ENCODE data around the gene INPP5F. TPM values are rescaled to one million over a fixed set of nuclear protein-coding genes. Genes with fewer than 3 reads are reported as not detected.

INPP5F gene
- total RNA-seq, 2 donors from 2014 or later, result 3.6 to 7.8 TPM

DNA sequence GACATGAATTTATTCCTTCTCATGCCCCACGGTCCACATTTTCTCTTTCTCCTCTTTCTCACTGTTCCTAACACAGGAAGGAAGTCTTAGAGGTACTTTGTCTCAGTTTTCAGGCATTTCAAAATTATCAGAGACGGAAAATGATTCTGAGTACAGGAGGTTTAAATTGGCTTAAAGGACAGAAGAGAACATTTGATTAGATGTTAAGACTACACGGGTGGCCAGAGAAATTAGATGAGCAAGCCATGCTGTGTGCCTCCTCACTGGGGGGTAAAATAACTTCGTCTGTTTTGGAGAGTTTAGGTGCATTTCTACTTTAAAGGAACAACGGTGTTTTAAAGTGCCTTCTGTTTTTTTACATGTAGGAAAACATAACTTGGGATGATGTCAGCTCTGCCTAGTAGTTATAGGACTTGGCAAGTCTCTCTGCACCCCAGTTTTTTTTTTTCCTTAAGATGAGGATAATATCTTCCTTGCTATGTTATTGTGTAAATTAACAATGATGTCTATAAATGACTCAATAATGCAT, 79.9 kb downstream of the INPP5F start:
- Histone ChIP-seq H3K36me3 (replicated peaks in 1 of 2; ENCODE audit: insufficient read depth in 1 of 2, low read depth in 2 of 2) (no peaks in the 10 kb centered on the region), H3K27me3 (no peaks in the 10 kb centered on the region), H3K27ac (no peak overlapping the region), H3K4me3 (no peak overlapping the region), H3K4me1 (no peaks in the 10 kb centered on the region), H3K9me3 (no peaks in the 10 kb centered on the region)
- DNase-seq, result no peak
- intact Hi-C loops (cut with DNase I), result no loop called here
- 73 to 79% methylated on average over 5 of the region's 5 CpGs for WGBS, 2 donors
- no peak for TF ChIP-seq POLR2A (IDR thresholded peaks at IDR 0.05)
- no peak for ATAC-seq

DNA sequence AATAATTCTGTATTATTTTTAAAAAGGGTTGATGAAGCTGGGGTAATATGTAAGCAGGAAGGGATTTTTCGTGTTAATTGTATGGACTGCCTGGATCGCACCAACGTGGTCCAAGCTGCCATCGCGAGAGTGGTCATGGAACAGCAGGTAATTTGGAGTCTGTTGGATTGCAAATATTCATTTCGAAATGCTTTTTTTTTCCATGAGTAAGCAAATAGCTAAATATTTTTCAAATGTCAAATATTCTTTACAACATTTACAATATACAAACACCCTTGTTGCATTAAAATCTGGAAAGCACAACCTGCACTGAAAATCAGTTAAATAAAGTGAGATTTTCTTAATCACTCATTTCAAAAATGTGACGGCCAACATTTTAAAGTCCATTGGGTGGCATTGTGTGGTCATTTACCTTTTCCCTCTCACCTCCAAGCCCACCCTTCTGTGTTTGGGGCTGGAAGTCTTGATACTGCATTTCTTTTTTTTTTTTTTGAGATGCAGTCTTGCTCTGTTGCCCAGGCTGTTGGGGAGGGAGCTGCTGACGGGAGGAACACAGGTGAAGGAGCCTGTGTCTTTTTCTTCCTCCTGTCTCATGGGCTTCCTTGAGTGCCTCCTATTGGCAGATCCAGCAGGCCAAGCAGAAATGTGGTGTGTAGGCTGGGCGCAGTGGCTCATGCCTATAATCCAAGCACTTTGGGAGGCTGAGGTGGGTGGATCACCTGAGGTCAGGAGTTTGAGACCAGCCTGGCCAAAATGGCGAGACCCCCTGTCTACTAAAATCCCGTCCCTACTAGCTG, 80.7 kb downstream of the INPP5F start:
- TF ChIP-seq POLR2A (IDR thresholded peaks at IDR 0.05), result no peak
- TF ChIP-seq, protein P1, sequence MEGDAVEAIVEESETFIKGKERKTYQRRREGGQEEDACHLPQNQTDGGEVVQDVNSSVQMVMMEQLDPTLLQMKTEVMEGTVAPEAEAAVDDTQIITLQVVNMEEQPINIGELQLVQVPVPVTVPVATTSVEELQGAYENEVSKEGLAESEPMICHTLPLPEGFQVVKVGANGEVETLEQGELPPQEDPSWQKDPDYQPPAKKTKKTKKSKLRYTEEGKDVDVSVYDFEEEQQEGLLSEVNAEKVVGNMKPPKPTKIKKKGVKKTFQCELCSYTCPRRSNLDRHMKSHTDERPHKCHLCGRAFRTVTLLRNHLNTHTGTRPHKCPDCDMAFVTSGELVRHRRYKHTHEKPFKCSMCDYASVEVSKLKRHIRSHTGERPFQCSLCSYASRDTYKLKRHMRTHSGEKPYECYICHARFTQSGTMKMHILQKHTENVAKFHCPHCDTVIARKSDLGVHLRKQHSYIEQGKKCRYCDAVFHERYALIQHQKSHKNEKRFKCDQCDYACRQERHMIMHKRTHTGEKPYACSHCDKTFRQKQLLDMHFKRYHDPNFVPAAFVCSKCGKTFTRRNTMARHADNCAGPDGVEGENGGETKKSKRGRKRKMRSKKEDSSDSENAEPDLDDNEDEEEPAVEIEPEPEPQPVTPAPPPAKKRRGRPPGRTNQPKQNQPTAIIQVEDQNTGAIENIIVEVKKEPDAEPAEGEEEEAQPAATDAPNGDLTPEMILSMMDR (IDR thresholded peaks at IDR 0.05), result no peak
- Histone ChIP-seq H3K4me1 (no peaks in the 10 kb centered on the region), H3K27me3 (no peaks in the 10 kb centered on the region), H3K4me3 (no peak overlapping the region), H3K36me3 (replicated peaks in 1 of 2; ENCODE audit: insufficient read depth in 1 of 2, low read depth in 2 of 2) (no peaks in the 10 kb centered on the region), H3K27ac (no peak overlapping the region), H3K9me3 (no peaks in the 10 kb centered on the region)
- intact Hi-C loops (cut with DNase I), result no loop called here
- ATAC-seq, result no peak
- 94 to 96% methylated on average over 11 of the region's 11 CpGs for WGBS, 2 donors
- no peak for DNase-seq

DNA sequence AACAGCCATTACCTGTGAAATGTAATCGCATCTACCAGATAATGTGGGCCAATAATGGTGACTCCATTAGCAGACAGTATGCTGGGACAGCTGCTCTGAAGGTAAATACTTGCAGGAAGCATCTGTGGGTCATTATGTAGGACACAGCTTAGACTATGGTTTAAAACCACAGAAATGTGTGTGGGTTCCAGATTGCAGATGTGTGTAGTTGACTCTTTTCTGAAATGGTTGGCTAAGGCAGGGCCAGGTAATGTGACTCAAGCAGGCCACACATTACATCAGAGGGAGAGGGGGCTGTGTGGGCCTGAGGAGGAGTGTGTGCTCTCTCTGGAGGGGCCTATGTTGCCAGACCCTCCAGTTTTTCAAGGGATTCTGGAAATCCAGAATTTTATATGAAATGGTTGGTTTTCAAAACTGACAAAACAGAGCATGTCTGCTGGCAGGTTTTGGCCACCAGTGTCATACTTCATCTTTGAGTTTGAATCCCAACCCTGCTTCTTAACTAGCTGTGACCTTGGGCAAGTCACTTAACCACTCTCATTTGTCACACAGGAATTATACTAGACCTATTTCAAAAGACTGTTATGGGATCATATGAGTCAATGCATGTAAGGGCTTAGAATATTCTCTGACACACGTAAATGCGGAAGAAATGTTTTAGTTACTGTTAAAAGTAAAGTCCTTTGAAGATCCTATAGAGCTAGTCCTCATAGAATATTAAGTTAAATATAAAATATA, 82.3 kb downstream of the INPP5F start:
- intact Hi-C loops (cut with DNase I), result no loop called here
- H3K36me3 ChIP-seq (replicated peaks in 1 of 2; ENCODE audit: insufficient read depth in 1 of 2, low read depth in 2 of 2), result no peaks in the 10 kb centered on the region
- ATAC-seq (no peak), DNase-seq (no peak)
- no peaks in the 10 kb centered on the region for H3K27me3 ChIP-seq
- H3K27ac ChIP-seq, result no peak overlapping the region
- no peak overlapping the region for H3K4me3 ChIP-seq
- H3K4me1 ChIP-seq, result peaks cover 6% of the 10 kb centered on the region
- no peaks in the 10 kb centered on the region for H3K9me3 ChIP-seq
- TF ChIP-seq, protein P1 (IDR thresholded peaks at IDR 0.05), result no peak
- TF ChIP-seq POLR2A (IDR thresholded peaks at IDR 0.05), result no peak
- 87 to 96% methylated on average over 3 of the region's 3 CpGs for WGBS, 2 donors

DNA sequence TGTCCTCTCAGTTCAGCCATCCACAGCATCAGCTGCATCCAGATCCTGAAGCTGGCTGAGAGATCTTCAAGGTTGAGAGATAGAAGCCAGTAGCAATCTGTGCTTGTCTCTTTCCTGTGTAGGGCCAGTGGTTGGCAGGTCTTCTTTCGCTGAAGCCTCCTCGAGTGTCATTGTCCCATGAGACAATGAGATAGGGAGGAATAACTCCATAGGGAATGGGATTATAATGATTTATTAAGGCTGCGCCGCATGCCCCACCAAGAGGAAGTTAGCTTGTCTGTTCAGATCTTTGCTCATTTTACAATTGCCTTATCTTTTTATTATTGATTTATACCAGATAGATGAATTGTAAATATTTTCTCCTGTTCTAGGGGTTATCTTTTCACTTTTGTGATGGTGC, 85.3 kb downstream of the INPP5F start:
- ATAC-seq (no peak), DNase-seq (no peak)
- TF ChIP-seq POLR2A (IDR thresholded peaks at IDR 0.05), result no peak
- TF ChIP-seq, protein P1 (IDR thresholded peaks at IDR 0.05), result no peak
- Histone ChIP-seq H3K27ac (no peak overlapping the region), H3K4me3 (no peak overlapping the region), H3K36me3 (replicated peaks in 1 of 2; ENCODE audit: insufficient read depth in 1 of 2, low read depth in 2 of 2) (no peaks in the 10 kb centered on the region), H3K4me1 (peaks cover 6% of the 10 kb centered on the region), H3K9me3 (no peaks in the 10 kb centered on the region), H3K27me3 (no peaks in the 10 kb centered on the region)
- intact Hi-C loops (cut with DNase I), result no loop called here
- 74 to 87% methylated on average over 4 of the region's 4 CpGs for WGBS, 2 donors

DNA sequence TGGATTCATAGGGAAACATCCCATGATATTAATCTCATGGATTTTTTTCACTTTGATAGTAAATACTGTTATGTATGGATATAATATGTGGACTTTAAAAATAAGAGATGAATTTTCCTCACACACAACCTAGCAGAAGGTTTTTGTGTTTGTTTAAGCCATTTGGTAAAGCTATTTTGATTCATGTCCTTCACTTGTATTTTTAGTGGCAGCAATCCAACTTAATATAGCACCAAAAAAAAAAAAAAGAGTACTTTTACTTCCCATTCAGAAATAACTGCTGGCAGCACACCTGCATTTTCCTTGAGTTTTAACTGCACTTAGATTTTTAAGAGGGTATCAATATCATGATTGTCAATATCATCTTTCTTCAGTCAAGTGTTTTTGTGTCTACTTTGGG, 86.8 kb downstream of the INPP5F start:
- no peak for ATAC-seq
- TF ChIP-seq POLR2A (IDR thresholded peaks at IDR 0.05), result no peak
- TF ChIP-seq, protein P1 (IDR thresholded peaks at IDR 0.05), result no peak
- H3K36me3 ChIP-seq (replicated peaks in 1 of 2; ENCODE audit: insufficient read depth in 1 of 2, low read depth in 2 of 2), result no peaks in the 10 kb centered on the region
- H3K27ac ChIP-seq, result no peak overlapping the region
- intact Hi-C loops (cut with DNase I), result no loop called here
- no peaks in the 10 kb centered on the region for H3K27me3 ChIP-seq
- DNase-seq, result no peak
- peaks cover 6% of the 10 kb centered on the region for H3K4me1 ChIP-seq
- H3K4me3 ChIP-seq, result no peak overlapping the region
- H3K9me3 ChIP-seq, result no peaks in the 10 kb centered on the region
